Measurements from ENCODE around the gene PLXNA4. TPM values are rescaled to one million over a fixed set of nuclear protein-coding genes. Genes with fewer than 3 reads are reported as not detected.

Gene PLXNA4
- total RNA-seq, 1 donor from 2014 or later: 21.7 TPM

- H3K4me1 Mint-ChIP-seq: peaks cover 21% of the 10 kb centered on the region
Measured at GRCh38 chr7:132255115-132255797, 321.0 kb downstream of the PLXNA4 start.

GRCh38 chr7:132254455-132254854 is 321.8 kb downstream of the PLXNA4 start:
- peaks cover 27% of the 10 kb centered on the region for H3K4me1 Mint-ChIP-seq
- H3K36me3 Mint-ChIP-seq (ENCODE audit: low read depth): no peaks in the 10 kb centered on the region
- H3K27me3 Mint-ChIP-seq (ENCODE audit: low read depth): no peaks in the 10 kb centered on the region
- no peak for DNase-seq (ENCODE audit: low read depth, low spot score)
- no peak overlapping the region for H3K27ac Mint-ChIP-seq (ENCODE audit: unreplicated experiment)
- H3K9me3 Mint-ChIP-seq: no peaks in the 10 kb centered on the region
- H3K4me3 Mint-ChIP-seq: no peak overlapping the region
- TF ChIP-seq CTCF (conservative IDR thresholded peaks at IDR 0.05): no peak

More at GRCh38 chr7:132255115-132255797, 321.0 kb downstream of the PLXNA4 start:
- no peaks in the 10 kb centered on the region for H3K9me3 Mint-ChIP-seq
- TF ChIP-seq CTCF (conservative IDR thresholded peaks at IDR 0.05): no peak
- no peaks in the 10 kb centered on the region for H3K27me3 Mint-ChIP-seq (ENCODE audit: low read depth)
- H3K4me3 Mint-ChIP-seq: no peak overlapping the region
- DNase-seq (ENCODE audit: low read depth, low spot score): no peak
- no peak overlapping the region for H3K27ac Mint-ChIP-seq (ENCODE audit: unreplicated experiment)
- H3K36me3 Mint-ChIP-seq (ENCODE audit: low read depth): no peaks in the 10 kb centered on the region

GRCh38 chr7:132252793-132253100 is 323.5 kb downstream of the PLXNA4 start:
- Mint-ChIP-seq H3K27ac (ENCODE audit: unreplicated experiment) (no peak overlapping the region), H3K27me3 (ENCODE audit: low read depth) (no peaks in the 10 kb centered on the region), H3K36me3 (ENCODE audit: low read depth) (no peaks in the 10 kb centered on the region), H3K4me1 (peaks cover 24% of the 10 kb centered on the region), H3K9me3 (no peaks in the 10 kb centered on the region), H3K4me3 (no peak overlapping the region)
- TF ChIP-seq CTCF (conservative IDR thresholded peaks at IDR 0.05): no peak
- no peak for DNase-seq (ENCODE audit: low read depth, low spot score)

GRCh38 chr7:132251327-132251659 is 325.0 kb downstream of the PLXNA4 start:
- peak overlapping the region; percentile 7 for H3K4me3 Mint-ChIP-seq
- TF ChIP-seq CTCF (conservative IDR thresholded peaks at IDR 0.05): no peak
- H3K27me3 Mint-ChIP-seq (ENCODE audit: low read depth): no peaks in the 10 kb centered on the region
- H3K4me1 Mint-ChIP-seq: peaks cover 24% of the 10 kb centered on the region
- H3K27ac Mint-ChIP-seq (ENCODE audit: unreplicated experiment): peak overlapping the region; percentile 92
- no peaks in the 10 kb centered on the region for H3K9me3 Mint-ChIP-seq
- DNase-seq (ENCODE audit: low read depth, low spot score): peak; percentile 32
- H3K36me3 Mint-ChIP-seq (ENCODE audit: low read depth): no peaks in the 10 kb centered on the region

GRCh38 chr7:132250480-132251326 is 325.6 kb downstream of the PLXNA4 start:
- no peaks in the 10 kb centered on the region for H3K27me3 Mint-ChIP-seq (ENCODE audit: low read depth)
- H3K4me1 Mint-ChIP-seq: peaks cover 24% of the 10 kb centered on the region
- H3K9me3 Mint-ChIP-seq: peaks cover under 1% of the 10 kb centered on the region
- no peaks in the 10 kb centered on the region for H3K36me3 Mint-ChIP-seq (ENCODE audit: low read depth)
- DNase-seq (ENCODE audit: low read depth, low spot score): no peak
- H3K4me3 Mint-ChIP-seq: peak overlapping the region; percentile 7
- peak overlapping the region; percentile 92 for H3K27ac Mint-ChIP-seq (ENCODE audit: unreplicated experiment)
- TF ChIP-seq CTCF (conservative IDR thresholded peaks at IDR 0.05): no peak
